HEK293 (cell line): ENCODE results near the gene SLC48A1.

ENCODE experiments used
- CTCF ChIP-seq: fragments of 450-650 bp; formaldehyde crosslinking; IDR thresholded peaks from 2 replicates; pipeline ENCODE4 v1.5.1; 2016; ENCODE audit warnings: missing biosample characterization, missing genetic modification characterization
- GLIS2 ChIP-seq: fragments of 450-650 bp; formaldehyde crosslinking; IDR thresholded peaks from 2 replicates; pipeline ENCODE4 v1.5.1; 2016; ENCODE audit warnings: missing biosample characterization, missing genetic modification characterization
- REST ChIP-seq: fragments of 450-650 bp; formaldehyde crosslinking; IDR thresholded peaks from 2 replicates; pipeline ENCODE4 v1.5.1; 2016; ENCODE audit warnings: missing biosample characterization, missing genetic modification characterization
- SALL2 ChIP-seq: fragments of 450-650 bp; formaldehyde crosslinking; IDR thresholded peaks from 2 replicates; pipeline ENCODE4 v1.5.0; 2017; ENCODE audit warnings: missing biosample characterization, mild to moderate bottlenecking, missing genetic modification characterization, borderline replicate concordance
- TCF7L2 ChIP-seq: IDR thresholded peaks from 2 replicates; pipeline ENCODE4 v1.6.1; 2011; ENCODE audit warnings: low read depth, mild to moderate bottlenecking, inconsistent platforms, low read length, moderate library complexity, borderline replicate concordance
- ZBTB11 ChIP-seq: fragments of 450-650 bp; formaldehyde crosslinking; conservative IDR thresholded peaks from 2 replicates; pipeline ENCODE4 v1.5.1; 2016; ENCODE audit warnings: low read depth, missing biosample characterization, missing genetic modification characterization

- TF ChIP-seq GLIS2 (tag by site-specific recombination) (no peak), CTCF (no peak), REST (tag by site-specific recombination) (no peak), SALL2 (no peak), TCF7L2 (no peak), ZBTB11 (tag by site-specific recombination) (no peak)
Measured at GRCh38 chr12:47732504-47732903, 40.5 kb upstream of the SLC48A1 start.
